ENCODE measurements around the gene FAM117B.
A peak's percentile ranks its signal among the peaks of the same experiment; 100 is the strongest.

The FAM117B gene

DNA sequence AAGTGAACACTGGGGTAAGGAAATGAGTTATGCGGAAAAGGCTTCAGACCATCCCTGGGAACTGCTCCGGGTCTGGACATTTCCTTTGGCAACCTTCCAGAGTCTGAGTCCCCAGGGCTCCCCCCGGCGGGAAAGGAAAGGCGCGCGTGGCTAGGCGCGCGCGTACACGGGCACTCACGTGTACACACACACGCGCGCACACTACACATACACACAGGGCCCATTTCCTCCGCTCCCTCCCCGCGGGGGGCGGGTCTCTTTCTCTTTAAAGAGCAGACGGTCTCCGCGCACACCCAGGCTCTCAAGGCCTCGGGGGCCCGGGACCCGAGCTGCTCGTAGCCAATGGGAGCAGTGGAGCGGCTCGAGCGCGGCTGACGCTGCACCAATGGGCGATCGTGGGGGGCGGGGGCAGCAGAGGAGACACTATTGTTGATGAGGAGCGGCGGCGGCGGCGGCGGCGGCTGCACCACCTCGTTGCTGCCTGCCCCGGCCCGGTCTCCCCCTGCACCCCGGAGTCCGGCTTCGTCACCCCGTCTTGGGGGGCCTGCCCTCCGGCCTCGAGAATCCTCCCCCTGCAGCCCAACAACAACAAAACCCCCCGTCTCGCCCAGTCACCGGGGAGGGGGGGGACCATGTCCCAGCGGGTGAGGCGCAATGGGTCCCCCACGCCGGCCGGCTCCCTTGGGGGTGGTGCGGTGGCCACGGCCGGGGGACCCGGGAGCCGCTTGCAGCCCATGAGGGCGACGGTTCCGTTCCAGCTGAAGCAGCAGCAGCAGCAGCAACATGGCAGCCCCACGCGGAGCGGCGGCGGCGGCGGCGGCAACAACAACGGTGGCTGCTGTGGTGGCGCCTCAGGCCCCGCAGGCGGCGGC, at the start of gene FAM117B:
TSS of gene FAM117B (plus strand) at position 414 of the 872 bp plus-strand sequence. CDS start at position 633, 219 bp downstream.
- DNase-seq, result peak; percentile 94 to 99 (median 96)

DNA sequence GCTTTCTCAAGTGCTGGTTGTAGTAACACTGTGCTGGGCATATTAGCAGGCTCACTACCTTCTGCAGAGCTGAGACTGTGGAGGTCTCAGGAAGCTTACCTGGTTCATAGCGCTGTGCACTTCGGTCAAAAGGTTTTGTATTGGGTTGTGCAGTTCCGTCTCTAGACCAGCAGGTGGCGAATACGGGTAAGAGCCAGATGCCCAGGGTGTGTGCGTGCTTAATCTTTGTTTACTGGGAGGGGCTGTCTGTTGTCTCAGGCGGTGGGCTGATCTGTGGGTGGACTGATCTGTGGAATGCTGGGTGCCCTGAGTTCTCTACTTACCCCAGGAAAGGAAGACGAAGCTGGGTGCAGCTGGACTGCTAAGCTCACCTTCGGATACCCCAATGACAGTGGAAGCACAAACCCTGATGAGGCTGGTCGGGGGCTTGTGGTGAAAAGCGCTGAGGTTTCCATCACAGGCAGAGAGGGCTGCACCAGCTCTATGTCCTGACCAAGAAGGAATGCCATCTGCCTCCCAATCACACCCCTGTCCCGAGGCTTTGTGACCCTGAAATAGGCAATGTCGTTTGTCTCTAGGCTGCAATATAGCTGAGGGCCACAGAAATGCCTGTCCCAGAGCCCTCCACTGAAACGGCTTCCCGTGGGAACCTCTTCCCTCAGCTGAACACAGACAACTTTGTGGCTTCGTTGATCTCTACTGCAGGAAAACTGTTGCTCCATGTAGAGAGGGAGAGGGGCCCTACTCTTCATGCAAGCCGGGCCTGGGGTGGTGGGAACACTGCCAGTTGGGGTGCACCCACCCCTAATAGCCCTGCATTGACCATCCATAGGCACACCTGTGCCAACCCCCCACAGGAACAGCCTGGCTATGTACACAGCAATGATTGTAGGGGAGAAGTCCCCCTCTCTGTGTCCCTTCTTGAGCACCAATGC, 45.9 kb upstream of the FAM117B start:
- peak; percentile 20 to 41 (median 35) for DNase-seq

DNA sequence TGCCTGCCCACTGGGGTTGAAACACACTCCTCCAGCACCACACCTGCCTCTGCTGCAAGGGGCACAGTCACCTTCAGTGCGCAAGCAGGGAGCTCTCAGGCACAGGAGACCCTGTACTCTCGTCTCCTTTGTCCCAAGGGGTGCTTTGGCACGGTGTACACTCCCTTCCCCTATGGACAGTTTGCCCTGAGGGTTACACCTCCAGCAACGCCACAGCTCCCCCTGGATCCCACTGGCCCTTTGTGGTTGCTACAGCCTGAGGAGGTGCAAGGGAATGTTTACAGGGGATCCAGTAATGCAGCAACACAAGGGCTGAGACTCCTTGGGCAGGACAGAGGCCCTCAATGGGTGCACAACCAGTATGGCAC, 45.2 kb upstream of the FAM117B start:
- DNase-seq, result no peak

DNA sequence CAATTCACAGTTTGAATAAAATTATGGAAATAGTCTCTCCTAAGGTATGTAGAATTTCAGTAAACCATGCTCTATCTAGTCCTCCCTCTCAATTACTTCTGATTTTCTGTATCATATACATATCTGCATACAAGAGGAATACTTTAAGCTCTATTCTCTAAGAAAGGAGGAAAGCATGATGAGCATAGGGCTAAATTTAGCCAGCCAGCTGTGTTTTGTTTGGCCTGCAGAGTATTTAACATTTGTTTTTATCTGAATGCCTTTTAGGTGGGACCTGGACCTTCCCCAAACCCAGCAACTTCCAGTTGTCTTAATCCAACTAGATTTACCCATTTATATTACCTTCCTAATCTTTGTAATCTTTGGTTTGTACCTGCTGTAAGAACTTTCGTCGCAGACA, 42.2 kb upstream of the FAM117B start:
- DNase-seq, result no peak

DNA sequence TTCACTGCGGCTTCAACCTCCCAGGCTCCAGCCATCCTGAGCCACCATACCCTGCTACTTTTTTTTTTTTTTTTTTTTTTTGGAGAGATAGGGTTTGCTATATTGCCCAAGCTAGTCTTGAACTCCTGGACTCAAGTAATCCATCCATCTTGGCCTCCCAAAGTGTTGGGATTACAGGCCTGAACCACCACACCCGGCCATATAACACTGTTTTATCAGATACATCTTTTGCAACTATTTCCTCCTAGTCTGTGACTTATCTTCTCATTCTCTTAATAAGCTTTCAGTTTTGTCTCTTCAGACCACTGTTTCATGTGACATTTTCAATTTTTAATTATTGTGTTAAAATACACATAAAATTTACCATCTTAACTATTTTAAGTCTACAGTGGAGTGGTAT, 35.7 kb upstream of the FAM117B start:
- DNase-seq, result no peak

DNA sequence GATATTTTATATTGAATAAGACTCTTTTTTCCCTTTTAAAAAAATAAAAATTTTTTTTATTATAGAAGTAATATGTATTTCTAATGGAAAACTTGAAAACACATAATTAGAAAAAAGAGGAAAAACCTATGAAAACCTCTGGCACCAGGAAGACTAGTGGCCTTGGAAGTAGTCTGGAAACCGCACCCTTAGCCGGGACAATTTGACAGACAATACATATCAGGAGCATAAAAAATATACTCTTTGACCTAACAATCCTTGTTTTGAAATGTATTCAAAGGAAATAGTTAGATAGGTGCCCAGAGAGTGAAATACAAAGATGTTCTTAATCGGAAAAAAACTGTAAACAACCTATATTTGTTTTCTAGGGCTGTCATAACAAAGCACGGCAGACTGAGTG, 34.9 kb upstream of the FAM117B start:
- DNase-seq, result no peak

DNA sequence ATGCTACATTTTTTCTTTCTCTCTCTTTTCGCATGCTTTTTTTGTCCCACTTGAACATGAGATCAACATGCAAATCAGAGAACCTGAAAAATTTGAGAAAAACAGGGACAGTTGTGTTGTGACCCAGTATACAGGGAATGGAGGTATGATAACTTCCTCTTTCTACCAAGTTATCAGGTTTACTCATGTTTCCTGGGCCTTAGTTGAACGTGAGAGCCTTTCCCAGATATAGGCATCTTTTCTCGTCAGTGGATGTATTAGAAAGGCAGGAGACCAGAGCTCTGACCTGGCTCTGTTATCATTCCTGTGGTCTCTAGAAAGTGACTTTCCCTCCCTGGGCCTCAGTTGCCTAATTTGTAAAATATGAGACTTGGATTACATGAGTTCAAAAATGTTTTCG, 30.1 kb upstream of the FAM117B start:
- DNase-seq, result no peak

DNA sequence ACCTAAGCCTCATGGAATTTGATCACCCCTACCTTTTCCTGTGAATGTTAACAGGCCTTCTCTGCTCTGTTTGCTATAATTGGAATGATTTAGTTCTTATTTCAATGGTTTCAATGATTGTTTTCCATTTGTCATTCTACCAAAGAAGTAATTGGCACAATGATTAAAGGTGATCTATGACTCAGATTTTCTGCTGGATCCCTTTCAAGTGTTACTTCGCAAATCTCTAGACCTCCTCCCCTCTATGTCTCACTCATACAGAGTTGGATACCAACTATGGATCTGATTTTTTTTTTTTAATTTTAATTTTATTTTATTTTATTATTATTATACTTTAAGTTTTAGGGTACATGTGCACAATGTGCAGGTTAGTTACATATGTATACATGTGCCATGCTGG, 29.6 kb upstream of the FAM117B start:
- no peak for DNase-seq

DNA sequence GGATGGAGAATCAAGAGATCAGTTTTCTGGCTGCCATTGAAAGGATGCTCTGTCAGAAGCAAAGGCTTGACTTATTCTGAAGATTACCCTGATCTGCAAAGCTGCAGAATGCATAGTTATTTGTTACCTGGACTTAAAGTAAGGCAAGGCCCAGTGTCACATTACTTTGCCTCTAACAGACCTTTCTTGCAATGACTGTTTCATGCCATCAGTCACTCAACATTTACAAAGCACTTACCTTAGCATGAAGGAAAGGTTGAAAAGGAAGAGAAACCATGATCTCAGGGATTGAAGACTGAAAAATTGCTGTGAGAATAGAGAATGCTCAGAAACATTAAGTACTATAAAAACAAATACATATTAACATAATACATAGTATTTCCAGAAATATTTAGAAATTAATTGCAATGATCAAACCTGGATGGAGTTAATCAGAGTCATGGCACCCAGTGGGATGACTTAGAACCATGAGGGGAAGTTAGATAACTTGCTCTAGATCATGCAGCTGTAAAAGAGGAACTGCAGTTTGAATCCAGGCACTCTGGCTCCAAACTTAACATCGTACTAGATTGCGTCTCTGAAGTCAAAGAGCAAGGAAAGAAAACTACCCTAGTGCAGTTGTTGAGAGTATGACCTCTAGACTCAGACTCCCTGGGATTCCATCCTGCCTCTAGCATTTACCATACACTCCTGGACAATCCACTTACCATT, 26.5 kb upstream of the FAM117B start:
- no peak for DNase-seq

DNA sequence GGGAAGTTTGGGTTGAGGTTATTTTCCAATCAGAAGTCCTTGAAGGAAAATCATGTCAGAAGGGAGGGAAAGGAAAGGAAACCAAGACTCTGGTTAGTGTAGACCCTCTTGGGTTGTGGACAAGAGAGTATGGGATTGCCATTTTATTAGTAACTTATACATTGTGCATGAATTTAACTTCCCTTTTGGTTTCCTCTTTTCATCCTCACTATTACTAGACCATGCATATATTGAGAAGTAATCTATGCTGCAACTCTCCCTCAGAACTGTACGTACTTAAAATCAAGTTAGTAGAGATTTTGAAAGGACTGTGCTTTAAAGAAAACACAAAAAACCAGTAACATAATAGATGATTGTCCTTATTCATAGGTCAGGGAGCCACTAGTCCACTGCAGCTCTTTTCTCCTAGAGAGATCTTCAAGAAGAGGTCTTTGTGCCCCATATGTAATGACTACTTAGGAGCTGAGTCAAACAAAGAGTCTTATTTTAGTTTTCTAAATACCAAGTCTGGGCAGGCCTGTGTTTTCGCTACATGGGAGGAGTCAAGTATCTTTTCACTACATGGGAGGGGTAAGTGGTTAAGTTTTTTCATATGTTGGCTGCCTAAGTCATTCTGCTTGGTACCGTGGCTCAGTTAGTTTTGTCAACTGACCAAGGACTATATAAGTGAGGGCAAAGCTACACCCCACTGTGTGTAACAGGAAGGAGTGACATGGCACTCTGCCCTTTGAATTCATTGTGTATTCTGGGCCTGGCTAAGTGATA, 25.2 kb upstream of the FAM117B start:
- no peak for DNase-seq

DNA sequence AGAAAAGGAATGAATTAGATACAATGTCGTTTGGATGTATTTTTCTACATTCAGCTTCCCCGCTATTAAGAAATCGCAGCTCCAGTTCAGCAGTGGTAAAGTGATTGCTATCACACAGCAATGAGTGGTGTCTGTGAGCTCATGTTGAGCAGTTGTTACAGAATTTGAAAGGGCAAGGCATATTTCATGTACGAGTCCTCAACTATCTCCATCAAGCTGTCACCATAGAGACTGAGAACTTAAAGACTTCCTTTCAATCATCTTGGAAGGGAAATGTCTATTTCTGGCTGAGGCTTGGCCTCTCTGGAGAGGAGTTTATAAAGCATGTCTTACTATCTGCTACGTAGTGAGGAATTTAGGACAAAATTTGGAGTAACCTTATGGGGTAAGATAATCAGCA, 24.4 kb upstream of the FAM117B start:
- no peak for DNase-seq

DNA sequence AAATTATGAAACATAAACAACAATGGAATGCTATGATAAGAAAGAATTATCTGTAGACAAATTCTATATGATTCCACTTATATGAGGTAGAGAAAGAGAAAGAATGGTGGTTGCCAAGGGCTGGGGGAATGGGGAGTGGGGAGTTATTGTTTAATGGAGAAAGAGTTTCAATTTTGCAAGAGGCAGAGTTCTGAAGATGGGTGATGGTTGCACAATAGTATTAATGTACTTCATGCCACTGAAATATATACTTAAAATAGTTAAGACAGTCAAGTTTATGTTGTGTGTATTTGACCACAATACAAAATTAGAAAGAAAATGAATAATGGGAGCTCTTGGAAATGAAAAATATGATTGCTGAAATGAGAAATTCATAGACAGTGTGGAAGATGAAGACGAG, 22.6 kb upstream of the FAM117B start:
- no peak for DNase-seq

DNA sequence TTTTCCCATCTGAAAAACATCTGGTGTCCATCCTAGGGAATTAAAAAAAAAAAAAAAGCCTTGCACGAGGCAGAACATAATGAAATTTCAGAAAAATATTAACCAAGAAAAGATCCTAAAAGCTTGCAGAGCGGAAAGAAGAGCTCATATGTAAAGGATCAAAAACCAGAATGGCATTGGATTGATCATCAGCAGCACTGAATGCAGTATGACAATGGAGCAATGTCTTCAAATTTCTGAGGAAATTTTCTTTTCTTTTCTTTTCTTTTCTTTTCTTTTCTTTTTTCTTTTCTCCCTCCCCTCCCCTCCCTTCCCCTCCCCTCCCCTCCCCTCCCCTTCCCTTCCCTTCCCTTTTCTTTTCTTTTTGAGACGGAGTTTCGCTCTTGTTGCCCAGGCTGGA, 21.3 kb upstream of the FAM117B start:
- DNase-seq, result no peak

DNA sequence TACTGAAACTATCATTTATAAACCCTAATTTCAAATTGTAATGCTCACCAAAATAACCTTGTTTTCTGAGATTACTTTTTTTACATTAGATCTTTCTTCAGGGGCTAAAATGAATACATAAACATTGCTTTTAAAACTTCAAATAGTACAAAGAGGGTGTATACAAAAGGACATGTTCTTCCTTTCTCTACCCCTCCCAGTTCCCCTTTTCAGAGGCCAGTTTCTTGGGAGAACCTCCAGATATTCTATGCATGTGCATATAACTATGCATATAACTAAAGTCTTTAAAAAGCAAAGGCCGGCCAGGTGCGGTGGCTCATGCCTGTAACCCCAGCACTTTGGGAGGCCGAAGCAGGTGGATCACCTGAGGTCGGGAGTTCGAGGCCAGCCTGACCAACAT, 10.6 kb upstream of the FAM117B start:
- DNase-seq, result no peak

DNA sequence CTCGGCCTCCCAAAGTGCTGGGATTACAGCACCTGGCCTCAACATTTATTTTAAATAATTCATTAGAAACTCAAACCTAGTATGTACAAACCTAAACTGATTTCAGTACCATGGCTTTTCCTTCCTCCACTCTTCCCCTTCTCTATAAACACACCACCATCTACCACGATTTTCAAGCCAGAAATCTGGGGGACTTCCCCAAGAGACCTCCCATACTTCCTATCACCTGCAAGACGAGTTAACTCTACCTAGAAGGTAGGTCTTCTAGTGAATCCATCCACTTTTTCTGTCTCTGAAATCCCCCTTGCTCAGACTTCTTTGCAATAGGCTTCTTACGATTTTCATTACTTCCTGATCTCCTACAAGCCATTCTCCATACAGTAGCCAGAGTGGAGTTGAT, 7.7 kb upstream of the FAM117B start:
- DNase-seq, result no peak

DNA sequence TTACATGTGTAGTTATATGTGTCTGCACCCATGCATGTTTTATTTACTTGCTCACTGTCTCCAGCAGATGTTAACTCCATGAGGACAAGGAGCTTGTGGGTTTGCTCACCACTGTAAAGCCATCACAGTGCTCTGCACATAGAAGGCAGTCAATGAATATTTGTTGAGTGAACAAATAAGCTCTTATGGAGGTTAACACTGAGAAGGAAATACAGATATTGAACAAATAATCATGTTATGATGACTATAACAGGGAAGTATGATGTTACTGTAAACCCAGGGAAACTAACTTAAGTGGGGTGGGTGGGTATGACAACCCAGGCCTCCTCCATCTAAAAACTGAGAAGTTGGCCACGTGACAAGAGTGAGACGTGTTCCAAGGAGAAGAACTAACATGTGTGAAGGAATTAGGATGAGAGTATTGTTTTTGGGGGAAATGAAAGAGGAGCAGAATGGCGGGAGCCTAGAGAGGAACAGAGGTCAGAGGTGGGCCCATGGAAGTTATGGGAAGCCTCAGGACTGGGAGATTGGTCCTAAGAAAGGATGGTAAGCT, 6.0 kb upstream of the FAM117B start:
- DNase-seq, result no peak

DNA sequence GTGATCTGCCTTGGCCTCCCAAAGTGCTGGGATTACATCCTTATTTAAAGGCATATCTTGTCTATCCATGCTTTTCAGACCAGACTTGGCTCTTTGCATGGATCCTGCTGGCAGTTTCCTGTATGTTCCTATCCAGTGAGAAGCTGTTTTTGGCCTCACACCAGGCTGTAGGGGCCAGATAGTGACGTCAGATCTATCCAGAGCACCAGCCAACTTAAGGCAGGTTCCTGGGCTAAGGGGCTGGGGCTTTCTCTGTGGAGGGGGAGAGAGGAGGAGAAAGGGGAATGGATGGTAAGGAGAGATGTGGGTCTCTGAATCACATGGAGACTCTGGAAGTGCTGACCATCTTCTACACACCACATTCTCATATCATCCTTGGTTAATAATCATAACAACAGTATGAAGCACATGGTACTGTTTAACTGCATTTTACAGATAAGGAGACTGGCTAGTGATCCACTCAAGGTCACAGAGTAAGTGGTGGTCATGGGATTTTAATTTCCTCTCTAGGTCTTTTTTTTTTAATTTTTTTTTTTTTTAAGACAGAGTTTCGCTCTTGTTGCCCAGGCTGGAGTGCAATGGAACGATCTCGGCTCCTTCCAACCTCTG, 2.0 kb upstream of the FAM117B start:
- DNase-seq, result no peak

DNA sequence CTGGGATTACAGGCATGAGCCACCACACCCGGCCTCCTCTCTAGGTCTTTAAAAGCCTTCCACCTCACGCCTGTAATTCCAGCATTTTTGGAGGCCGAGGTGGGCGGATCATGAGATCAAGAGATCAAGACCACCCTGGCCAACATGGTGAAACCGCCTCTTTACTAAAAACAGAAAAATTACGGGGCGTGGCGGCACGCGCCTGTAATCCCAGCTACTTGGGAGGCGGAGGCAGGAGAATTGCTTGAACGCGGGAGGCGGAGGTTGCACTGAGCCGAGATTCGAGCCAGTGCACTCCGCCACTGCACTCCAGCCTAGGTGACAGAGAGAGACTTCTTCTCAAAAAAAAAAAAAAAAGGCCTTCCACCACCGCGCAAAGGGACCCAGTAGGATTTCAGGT, 1.3 kb upstream of the FAM117B start:
- no peak for DNase-seq

DNA sequence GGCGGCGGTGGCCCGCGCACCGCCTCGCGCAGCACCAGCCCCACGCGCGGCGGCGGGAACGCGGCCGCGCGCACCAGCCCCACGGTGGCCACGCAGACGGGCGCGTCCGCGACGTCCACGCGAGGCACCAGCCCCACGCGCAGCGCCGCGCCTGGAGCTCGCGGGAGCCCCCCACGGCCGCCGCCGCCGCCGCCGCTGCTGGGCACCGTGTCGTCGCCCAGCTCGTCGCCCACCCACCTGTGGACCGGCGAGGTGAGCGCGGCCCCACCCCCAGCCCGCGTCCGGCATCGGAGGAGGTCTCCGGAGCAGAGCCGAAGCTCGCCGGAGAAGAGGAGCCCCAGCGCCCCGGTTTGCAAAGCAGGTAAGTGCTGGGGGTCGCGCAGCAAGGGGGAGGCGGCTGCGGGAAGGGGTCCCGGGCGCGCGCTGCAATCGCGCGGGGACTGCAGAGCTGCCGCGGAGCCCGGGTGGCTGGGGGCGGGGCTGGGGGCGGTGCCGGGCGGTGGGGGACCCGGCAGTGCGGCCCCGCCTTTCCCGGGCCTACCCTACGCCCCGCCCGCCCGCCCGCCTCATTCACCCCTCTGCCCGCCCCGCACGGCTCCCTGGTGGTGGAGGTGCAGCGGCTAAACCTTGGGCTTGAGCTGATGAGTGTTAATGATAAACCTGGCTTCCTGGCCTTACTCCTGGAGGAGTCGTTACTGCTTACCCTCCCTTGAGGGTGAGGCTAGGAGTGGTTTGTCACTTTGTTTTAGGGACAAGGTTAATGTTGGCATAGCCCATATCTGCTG, 851 bp downstream of the FAM117B start:
- peak; percentile 70 to 88 (median 80) for DNase-seq

DNA sequence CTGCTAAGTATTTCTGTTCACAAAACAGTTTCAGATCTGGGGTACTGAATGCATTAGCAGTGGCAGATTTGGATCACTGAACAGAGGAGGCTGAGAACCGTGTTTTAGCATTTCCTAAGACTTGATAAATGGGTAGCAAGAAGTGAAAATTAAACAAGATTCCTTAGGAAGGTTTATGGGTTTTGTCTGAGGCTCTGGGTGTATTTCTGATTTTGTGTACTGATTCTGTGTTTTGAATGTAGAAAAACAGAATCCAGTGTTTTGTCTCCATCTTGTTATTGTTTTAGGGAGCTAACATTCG, 1.4 kb downstream of the FAM117B start:
- DNase-seq, result no peak

DNA sequence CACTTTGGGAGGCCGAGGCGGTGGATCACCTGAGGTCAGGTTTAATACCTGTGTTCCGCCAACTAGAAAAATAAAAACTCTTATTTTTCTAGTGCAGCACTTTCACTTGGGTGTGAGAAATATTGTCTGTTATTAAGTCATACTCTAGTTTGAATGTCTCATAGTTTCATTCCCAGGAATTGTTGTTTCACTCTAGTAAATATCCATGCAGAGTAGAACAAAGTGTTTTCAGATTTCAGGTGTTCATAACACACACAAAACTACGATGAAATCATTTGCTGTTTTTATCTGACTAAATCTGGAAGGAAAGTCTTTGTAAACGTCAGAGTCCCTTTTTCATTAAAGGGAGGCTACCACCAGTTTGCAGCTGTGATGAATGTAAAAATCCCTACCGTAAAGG, 4.0 kb downstream of the FAM117B start:
- no peak for DNase-seq
